Kidney tubule cell (primary cell): ENCODE data around the gene FAT3.

Experiments
- DNase-seq: peaks from one replicate; pipeline ENCODE4 v3.0.0-alpha.2; 2018; ENCODE audit warnings: low spot score

Gene FAT3

DNA sequence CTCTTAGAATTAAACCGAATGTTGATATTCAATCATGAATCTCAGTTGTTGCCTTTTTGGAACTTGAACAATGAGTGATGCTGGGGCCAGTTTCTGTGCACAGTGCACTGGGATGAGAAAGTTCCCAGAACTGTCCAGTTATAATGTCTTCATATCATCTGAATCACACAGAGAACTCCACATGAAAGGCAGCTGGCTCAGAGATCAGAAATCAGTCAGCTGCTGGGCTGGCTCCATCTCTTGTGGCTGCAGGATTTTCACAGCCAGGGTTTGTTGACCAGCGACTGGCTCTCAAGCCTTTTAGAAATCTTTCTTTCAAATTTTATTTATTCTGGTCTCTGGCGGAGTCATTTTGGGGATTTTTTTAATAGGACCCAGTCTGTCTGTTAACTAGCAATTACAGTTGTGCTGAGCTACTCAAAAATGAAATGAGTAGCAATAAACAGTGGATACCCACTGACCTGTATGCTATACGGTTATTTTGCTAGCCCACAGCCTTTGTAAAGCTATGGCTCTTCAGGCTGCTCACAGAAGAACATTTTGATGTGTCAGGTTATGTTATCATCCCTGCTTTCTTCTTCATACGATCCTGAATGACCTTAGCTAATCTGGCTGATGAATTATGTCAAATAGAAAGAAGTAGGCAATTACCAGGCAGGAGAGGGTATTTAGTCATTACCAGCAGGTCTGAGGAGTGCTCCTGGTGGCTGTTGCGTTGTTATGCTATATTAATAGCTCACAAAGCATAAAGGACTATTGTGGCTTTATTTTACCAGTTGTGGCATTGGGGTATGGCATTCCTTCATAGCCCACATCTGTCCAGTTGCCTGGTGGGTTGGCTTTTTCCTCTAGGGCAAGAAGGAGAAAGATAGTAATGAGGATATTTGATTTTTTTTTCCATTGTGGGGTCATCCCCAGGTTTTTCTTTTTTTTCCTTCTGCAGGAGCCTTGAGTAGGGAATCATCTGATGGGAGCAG is 3.6 kb downstream of the FAT3 start:
- no peak for DNase-seq

DNA sequence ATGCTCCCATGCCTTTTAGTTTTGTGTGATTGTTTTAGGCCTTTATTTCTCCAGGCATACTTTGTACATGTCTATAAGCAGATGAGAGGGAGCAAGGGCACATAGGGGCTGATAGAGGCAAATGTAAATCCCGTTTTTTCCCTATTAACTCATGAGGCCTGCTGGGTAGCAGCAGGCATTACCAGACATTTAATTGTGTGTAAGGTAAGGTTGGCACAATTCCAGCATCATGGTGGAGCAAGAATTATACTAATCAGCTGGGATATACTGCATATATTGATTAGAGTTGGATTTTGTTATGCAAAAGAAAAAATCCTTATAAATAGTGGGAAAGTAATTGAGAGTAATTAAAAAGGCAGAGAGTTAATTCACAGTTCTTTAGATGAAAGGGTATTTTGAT is 12.2 kb downstream of the FAT3 start:
- no peak for DNase-seq

DNA sequence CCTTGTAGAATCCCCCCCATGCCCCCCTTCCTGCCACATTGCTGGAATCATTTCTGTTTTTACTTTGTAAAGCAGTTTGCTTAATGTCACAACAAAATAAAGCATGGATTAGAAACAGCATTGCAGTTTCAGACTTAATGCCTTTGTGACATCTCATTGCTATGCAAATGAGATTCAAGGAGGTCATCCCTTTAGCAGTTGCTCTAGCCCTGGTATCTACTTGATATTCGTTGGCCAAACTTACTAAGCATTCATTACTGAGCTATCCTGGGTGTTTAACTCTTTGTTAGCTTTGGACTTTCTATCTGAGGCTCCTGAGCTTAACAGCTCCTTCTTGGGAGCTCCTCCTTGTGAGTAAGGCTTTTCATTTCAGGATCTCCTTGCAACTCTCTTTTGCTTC is 16.3 kb downstream of the FAT3 start:
- DNase-seq: no peak

DNA sequence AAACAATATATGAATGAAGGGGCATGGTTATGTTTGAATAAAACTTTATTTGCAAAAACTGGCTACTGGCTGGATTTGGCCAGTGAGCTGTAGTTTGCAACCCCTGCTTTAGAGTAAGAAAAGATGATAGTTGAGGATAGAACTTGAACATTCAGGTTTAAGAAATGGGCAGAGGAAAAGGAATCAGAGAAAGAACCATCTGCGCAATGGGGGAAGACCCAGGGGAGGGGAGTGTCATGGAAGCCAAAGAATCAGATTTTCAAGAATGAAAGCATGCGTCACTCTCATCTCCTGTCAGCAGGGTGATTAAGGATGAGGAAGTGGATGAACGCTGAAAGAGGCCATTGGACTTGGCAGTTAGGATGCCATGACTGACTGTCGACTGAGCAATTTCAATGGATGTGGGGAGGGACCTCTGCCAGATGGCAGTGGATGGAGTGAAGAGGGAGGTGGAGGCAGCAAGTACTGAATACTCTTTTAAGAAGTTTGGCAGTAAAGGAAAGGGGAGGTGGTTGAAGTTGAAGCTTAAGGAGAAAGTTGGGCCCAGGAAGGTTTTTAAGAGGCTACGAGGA is 21.2 kb downstream of the FAT3 start:
- DNase-seq: no peak

DNA sequence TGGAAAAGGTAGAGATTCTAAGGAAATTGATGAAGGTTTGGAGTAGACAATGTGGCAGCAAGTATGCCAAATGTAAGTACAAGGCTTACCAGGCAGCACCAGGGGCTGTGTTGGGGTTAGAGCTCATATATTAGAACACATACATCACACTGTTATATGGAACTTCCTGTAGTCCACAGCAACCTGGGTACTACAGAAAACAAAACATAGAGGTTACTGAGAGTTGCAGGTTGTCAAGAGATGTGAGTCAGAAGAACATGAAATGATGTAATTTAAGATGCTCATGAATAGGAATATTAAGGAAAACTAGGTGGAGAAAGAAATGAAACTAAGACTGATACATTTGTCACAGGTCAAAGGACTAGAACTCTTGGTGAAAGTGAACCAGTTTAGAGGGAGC is 22.0 kb downstream of the FAT3 start:
- peak; percentile 77 for DNase-seq

DNA sequence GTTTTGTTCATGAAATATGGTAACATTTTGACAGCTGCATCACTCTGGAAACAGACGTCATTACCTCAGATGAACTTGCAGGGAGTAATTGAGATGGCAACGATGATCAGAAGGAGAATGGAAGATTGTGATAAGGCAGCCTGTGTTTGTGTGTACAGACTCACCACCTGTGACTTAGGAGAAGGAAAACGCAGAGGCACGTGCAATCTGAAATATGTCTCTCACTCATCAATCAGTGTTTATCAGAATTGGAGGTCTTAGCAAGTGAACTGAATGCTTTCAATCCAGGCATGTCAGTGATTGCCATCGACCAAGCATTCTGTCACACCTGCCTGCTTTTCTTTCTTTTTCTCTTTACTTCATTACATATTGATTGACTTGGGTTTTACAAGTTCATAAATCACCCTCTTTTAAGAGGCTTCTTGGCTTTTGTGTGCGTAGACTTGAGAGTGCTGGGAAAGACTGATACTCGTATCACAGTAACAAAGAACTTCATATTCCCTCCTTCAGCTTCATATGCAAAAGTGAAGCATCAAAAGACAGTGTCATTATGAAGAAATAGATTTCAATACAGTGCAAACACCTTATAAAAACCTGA is 24.6 kb downstream of the FAT3 start:
- no peak for DNase-seq

DNA sequence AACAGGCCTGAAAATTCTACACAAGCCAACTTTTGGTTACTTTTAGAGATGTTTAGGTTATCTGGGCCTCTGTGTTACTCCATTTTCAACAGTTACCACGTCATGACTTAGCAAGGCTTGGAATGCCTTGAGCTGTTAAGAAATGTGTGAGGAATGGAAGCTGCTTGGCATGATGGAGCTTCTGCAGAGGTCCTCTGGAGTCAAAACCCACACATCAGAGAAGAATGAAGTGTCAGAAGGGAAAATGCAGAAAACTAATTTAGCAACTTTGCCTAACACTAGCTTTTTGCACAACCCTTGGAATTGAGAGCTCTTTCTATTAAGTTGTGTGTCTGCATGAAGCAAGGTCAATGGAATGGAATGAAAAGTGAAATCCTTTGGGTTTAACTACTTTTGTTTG is 27.4 kb downstream of the FAT3 start:
- no peak for DNase-seq

DNA sequence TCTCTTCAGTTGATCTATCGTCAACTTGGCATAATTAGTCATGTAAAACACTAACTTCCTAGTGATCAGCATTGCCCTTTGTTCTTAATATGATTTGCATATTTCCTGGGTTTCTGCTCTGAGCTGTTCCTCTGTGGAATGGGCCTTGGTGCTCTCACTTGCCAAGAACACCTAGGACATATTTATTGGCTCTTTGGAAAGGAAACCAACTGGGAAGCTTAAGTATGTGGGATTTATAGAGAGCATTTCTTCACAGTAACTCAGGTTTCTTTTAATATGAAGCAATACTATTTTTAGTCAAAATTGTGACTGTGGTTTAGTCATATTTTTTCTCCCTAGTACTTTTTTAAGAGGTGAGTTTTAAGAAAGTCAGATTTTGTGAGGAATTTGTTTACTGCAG is 28.8 kb downstream of the FAT3 start:
- DNase-seq: no peak

DNA sequence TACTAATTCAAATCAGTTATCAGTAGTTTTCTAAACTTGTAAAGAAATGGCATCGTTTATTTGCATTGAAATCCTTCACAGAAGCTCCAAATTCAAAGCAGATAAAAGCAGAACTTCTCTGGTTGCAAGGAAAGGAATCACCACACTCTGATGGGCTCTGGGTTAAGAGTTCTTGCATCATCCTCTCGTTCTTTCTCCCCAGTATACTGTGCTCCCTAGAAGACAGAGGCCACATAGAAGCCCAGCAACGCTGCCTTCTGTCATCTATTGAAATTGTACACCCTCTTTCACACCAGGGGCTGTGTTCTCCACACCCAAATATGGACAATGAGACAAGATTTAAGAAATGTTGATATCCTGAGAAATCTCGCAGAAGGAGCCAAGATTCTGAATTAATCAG is 29.3 kb downstream of the FAT3 start:
- no peak for DNase-seq

DNA sequence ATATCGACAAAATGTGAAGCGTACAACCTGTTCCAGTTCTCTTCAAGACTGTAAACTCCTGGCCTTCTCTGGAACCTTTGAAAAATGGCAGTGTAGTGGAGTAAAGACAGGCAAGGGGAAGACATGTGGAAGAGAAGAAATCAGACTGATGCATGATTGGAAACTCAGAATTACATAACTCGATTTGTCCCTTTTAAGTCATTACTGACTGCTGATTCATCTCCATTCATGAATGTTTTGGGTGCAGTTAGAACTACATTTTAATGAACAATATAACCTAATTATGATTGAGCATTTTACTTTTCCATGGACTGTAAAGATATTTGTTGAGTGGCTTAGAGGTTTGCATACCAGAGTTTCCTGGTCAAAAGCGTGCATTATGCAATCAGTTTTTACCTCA is 32.9 kb downstream of the FAT3 start:
- no peak for DNase-seq

DNA sequence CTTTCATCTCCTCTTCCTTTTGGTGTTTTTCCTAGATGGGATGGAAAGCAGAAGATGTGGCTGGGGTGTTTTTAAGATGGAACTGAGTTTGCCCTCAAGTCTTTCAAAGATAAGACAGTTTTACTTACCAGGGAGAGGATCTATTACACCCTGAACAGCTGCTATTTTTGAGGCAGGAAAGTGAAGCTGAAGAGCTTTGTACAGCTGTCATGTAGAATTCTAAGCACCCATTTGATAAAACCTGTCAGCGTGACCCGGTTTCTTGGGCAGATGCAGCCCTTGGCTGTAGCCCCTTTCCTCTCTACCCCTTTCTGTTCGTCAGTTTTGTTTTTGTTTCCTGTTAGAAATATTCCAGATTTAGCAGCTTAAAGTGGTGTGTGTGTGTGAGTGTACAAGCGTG is 35.2 kb downstream of the FAT3 start:
- DNase-seq: no peak

DNA sequence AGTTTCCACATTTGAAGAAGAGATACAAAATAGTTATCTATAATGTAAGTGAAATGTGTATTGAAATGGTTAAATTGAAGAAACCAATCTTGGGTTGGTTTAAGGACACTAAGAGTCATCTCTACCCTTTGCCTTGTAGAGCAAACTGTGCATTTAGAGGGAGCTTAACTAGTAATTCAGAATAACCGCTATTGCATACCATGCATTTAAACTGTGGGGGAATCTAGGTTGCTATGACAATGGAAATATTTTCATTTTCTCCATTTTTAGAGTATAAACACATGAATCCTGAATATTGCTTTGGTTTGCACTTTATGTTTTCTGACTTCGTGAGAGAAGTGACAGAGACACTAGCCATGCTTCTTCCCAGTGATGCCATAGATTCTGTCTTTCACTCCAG is 39.7 kb downstream of the FAT3 start:
- no peak for DNase-seq

DNA sequence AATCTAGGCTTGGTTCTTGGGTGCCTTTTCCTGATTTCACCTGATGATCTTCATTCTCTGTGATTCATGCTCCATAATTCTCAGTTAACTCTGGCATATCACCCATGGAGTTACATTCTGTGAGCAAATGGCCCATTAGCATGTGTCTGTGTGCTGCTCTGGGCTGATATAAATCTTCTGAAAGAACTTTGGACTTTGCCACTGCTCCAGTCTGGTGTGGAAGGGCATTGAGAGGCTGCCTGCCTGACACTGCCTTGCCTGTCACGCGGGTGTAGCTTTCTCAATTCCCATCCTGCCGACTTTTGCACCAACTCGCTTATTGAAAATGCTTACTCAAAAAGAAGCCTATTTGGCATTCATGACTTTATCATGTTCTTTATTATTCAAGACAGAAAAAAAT is 42.2 kb downstream of the FAT3 start:
- peak; percentile 35 for DNase-seq

DNA sequence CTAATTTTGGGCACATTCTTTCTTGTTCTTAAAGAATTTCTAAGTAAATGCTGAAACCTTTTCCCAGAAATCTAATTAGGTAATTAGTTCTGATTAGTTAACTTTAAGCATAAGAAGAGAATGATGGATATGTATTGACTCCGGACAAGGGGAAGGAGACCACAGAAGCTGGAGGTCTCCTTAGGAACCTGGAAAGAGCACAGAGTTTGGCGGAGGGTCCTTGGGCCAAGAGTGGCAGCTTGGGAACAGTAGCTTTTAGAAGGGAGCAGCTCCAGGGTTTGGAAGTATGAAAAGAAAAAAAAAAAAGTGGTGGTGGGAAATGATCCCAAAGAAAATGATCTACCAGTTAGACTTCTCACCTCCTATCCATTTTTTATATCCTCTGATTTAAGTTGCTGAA is 42.7 kb downstream of the FAT3 start:
- DNase-seq: no peak

DNA sequence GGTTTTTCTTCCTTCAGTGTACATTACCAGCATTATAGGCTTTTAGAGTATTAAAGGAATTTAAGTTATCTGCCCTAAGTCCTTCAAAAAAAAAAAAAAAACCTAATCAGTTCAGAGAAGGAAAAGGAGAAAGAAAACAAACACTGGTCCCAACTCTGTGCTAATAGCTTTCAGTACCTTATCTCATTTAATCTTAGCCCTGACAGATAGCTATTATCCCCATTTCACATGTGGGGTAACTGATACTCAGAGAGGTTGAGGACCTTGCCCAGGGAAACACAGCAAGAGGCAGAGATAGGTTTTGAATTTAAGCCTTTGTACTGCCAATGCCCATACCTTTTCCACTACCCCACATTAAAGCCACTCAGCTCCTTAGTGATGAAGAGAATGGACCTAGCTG is 43.4 kb downstream of the FAT3 start:
- DNase-seq: no peak

DNA sequence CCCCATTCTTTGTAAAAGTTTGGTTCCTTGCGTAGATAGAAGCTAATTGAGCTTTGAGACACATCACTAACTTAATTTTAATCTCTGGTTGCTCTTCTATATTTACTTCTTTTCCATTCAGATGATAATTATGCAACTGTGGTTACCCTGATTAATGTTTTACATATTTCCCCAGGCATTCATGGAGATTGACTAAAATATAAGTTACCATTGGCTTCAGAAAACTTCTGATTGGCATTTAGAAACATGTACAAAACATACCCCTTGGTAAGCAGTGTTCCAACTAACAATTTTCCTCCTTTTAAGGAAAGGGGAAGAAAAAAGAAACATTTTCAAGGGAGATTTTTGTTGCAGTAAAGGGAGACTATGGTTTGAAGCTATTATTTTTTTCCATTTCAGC is 43.9 kb downstream of the FAT3 start:
- peak; percentile 55 for DNase-seq

DNA sequence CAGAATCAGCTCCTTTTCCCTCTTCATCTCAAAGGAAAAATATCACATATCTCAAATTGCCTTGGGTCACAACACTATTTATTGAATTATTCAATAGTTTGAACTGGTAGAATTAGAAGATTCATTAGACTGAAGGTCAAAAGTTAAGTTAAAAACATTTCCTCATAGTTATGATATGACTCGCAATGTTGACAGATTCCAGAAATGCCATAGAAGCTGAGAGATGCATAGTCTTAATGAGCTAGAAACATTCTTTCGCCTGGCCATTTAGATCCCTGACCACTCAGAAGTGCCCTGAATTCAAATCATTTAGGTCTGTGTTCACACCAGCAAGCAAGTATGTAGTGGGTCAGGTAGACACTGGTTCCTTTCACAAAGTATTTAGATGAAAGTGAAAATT is 44.4 kb downstream of the FAT3 start:
- DNase-seq: peak; percentile 93

DNA sequence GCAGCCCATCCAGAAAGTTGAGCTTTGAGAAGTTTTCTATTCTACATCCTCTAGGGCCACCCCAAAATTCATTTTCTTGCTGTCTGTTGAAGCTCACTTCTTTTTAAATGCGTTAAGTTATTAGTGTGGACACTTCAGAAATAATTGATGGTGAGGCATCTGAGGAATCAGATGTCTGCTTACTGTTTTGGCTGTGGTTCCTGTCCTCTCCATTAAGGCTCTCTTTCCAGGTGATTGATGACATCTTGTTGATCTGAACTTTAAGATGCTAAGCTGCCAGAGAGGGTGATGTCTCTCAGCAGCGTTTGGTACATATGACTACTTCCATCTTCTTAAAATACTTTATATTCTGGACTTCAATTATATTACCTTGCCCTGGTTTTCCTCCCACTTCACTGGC is 45.2 kb downstream of the FAT3 start:
- no peak for DNase-seq

DNA sequence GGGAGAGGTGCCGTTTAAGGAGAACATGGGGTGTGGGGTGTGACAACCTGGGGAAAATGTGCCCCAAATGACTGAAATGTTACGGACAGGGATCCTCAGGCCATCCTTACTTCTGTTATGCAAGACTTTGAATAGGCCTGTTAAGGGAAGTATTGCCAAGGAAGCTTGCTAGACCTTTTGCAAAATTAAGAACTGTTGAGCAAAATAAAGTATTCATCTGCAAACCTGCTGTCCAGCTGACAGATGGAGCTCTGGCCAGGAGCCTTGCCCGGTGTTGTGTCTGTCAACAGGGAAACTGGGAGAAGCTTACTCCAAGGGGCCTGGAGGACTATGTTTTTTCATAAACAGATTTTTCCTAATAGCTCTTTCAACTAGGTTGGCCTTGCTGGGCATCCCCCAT is 48.0 kb downstream of the FAT3 start:
- DNase-seq: no peak
